GM18909 (cell line): ENCODE measurements around the gene EMSY.

ENCODE experiments used
- ATAC-seq: cut with Tn5 transposase; IDR thresholded peaks from one replicate; pipeline ENCODE4 v1.9.1; 2021; ENCODE audit warnings: mild to moderate bottlenecking; ENCODE audit not compliant: unreplicated experiment, poor library complexity

The EMSY gene

DNA sequence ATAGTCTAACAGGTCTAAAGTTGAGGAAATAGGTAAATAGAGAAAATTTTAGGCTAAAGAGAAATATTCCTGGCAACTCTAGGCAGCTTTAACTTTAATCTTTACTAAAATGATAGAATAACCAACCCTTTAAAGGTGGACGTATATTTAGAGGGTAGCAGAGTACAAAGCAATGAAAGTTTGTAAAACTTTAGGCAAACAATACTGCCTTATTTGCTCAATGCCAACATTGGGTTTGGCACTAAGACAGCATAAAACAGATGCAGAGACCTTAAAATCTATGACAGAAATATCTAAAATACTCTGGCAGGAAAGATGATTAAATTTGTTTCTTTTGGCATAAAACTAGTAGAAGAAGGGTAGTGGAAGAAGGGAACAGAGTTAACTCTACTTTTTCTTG, 70.7 kb downstream of the EMSY start:
- ATAC-seq = no peak

DNA sequence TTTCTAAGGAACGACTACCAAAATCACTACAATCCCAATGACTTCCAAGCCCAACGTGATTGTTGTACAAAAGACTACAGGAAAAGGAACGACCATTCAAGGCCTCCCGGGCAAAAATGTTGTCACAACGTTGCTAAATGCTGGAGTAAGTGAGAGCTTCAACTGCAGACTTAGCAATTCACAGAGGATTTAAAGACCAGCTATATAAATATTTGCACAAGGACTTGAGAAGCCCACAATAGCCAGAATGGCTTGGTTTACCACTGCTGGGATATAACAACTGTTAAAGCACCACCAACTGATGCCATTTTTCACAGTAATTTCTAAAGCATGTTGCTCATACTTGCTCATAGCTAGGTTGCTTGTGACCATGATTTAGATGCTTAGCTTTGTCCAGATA, 78.3 kb downstream of the EMSY start:
- no peak for ATAC-seq

DNA sequence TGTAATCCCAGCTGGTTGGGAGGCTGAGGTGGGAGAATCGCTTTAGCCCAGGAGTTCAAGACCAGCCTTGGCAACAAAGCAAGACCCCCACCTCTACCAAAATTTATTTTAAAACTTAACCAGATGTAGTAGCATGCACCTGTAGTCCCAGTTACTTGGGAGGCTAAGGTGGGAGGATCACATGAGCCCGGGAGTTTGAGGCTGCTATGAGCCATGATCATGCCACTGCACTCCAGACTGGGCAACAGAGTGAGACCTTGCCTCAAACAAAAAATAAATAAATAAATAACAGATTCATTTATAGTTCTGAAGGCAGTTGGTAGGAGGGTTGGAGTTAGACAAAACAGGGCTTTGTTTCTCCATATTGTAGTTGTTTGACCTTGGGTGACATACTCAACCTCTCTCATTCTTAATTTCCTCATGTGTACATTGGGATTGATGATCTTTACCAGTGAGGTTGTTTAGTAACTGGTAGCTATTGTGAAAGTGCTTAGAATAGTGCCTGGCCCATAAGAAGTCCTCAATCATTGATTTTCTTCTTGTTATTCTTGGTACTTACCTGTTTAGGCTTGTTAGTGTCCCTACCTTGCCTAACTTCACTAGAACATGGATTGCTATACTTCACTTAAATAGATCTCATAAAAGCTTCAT, 79.1 kb downstream of the EMSY start:
- ATAC-seq = no peak

DNA sequence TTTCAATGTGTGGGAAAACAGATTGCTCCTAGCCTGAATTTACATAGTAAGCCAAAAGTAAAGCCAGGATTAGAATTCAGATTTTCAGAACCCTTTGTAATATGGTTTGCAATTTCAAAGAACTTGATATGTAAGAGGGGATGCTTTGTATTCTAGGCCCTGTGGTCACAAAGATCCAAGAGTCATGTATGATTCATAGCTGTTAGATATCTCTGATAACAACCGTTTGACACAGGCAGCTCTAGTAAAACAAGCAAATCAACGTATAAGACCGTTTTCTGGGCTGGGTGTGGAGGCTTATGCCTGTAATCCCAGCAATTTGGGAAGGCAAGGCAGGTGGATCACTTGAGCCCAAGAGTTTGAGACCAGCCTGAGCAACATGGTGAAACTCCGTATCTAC, 79.6 kb downstream of the EMSY start:
- ATAC-seq = no peak

DNA sequence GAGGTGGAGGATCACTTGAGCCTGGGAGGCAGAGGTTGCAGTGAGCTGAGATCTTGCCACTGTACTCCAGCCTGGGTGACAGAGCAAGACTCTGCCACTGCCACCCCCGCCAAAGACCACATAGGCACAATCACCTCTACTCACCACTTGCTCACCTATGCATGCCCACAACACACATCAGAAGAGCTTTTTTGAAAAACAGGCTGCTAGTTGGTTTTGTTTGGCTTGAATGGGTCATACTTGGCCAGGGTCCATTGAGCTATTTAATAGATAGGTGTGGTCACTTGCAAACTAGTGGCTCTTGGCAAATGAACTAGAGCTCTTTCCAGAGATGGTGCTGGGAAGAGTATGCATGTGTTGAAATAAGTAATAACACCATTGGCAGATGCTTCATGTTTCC, 80.1 kb downstream of the EMSY start:
- no peak for ATAC-seq

DNA sequence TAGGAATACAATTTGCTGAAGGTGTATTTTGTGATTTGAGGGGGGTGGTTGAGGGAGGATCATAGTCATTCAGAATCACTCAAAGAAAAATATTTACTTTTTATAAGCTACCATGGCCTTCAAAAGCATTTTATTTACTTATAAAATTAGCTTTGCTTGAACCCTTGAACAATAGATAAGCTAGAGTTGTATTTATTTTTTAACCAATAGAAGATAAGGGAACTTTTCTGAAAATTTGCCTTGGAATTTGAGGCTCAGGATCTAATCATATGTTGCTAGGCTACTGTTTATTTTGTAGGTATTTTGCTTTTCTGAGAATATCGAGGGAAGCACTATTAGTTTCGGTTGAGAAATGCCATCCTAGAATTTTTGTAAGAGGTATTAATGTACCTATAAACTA, 82.1 kb downstream of the EMSY start:
- ATAC-seq = no peak

DNA sequence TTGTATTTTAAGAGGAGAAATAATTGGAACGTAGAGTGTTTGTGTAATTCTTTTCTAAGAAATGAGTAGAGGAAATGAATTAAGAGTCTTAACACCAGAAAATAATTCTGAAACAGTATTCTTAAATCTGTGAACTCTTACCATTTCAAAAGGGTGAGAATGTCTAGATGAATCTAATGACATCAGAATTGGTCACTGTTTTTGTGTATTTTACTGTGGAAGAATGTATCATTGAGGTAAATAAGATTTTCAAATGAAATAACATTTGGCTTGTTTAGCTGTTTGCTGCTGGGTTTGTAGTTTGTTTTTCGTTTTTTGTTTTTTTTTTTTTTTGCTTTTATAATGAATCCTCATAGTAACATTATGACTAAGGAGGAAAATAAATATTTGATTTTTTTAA, 97.6 kb downstream of the EMSY start:
- ATAC-seq = no peak

DNA sequence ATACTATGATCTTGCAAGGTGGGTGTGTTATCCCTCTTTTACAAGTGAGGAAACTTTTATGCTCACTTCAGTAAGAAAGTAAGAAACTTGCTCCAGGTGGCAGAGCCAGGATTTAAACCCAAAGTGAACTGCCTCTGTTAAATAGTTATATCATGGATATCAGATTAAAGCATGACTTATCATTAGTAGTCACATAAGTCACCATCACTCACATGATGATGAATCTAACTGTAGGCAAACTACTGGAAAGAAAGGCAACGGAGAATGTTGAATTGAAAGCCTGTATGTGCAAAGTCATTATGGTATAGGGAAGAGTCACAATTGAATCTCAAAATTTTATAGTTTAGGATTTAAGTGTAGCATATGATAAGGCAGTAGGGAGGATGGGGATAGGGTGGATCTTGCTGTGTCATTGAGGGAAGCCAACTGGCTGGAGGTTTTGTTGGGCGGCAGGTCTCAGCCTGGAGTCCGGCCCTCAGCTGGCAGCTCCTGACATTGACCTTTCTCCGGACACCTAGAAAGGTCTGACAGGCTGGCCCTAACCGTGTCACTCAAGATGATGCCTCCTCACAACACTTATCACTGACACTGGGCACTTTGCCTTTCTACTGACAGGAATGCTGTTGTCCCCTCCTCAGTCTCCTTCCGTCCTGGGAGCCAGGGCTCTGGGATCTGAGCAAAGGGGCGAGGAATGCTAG, 98.3 kb downstream of the EMSY start:
- no peak for ATAC-seq

DNA sequence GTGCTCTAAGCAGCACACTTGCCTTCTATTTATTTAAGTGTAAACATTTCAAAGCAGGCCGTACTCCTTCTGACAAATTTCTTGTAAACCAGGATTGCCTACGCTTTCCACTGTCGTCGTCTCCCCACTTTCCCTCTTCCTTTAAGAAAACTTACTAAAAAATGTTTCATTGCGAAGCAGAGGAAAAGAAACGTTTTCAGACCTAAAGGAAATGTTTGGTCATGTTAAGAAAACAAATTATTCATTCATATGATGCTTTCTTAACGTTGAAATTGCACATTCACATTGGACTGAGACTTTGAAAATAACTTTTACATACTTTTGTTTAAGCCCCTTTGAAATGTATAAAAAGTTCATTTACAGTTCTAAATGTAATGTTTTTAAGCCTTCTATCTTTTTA, 106.0 kb downstream of the EMSY start:
- ATAC-seq = no peak

DNA sequence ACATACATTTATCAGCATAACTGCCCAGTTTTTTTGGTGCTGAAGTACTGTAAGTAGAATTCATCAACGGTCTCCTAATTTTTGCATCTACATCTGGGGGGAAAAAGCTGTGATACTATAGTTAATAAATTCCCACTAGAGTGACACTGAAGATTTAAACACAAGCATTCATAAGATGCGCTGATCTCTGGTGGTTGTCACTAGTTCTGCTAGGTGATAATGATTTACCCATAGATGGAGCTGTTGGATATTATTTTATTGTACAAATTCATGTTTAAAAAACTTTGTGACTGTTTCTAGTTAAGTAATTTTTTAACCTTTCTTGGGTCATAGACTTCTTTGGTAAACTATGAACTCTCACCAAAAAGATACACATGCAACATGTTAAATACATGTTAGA, 106.6 kb downstream of the EMSY start:
- no peak for ATAC-seq

DNA sequence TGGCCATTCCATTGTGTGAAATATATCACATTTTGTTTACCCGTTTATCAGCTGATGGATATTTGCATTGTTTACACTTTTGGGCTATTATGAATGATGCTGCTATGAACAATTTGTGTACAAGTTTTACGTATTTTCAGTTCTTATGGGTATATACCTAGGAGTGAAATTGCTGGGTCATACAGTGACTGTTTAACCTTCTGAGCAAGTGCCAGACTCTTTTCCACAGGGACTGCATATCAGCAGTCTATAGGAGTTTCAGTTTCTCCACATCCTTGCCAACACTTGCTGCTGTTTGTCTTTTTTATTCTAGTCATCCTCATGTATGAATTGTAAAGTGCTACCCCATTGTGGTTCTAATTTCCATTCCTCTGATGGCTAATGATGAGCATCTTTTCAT, 108.2 kb downstream of the EMSY start:
- ATAC-seq = no peak

DNA sequence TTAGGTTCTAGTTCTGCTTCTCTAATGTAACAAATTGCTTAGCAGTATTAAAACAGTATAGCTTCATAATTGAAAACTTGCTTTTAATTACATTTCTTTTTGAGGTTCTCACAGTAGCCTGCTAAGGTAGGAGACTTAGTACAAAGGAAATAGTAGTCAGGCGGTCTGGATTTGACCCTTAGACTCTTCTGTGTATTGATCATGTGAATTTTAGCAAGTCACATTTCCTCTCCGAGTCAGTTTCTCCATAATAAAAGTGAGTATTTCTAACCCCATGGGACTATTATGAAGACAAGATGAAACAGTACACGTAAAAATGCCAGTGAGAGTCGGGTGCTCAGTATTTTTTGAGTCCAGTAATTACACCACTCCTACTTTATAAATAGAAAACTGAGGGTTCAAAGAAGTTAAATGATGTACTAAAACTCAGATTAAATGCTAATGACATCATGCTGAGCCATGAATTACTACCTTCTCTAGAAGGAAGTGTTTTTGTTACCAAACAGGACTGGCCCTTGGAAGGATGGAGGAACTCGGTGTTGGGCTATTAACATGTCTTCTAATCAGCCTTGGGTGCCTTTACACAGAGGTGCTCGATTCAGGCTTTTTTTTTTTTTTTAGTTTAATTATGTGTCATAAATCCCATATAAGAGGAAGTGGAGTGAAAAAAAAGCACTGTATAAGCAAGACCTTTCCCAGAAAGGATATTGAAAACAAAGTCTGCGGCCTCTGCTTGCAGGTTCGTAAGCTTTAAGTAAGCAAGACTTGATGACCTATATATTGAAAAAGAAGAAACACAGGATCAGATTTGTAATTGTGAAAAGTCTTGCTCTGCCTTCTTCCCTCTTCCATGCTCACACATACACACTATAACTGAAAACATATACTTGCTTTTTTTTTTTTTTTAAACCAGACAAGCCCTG, 109.0 kb downstream of the EMSY start:
- no peak for ATAC-seq

DNA sequence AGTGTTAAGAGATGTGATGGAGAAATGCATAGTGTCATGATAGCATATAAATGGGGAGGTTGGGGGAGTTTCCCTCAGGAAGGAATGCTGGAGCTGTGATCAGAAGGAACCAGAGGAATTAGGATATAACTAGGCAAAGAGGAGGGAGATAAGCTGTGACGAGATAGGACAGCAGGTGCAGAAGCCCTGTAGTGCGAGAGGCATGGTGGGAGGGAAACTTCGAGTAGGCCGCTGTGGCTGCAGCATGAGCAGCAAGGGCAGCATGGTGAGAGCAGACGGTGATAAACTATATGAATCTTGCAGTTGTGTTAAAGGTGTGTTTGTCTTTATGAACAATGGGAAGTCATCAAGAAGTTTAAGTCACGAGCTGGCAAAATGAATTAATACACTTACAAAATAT, 109.9 kb downstream of the EMSY start:
- ATAC-seq = no peak

DNA sequence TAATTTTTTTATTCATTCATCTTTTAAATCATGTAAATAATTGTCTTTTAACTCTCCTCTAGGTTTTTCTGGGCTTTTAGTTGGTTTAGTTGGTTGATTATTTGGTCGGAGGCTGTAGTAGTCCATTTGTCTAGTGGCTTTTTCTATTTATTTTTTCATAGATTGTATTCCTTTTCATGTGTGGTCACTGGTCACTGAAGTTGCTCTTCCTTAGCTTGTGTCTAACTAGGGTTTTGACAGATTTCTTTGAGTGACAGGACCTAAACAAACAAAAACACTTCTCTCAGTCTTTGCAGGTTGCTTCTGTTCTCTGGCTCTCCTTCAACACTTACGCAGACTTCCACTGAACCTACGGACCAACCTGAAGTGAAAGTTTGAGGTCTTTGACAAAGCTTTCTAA, 112.6 kb downstream of the EMSY start:
- ATAC-seq = no peak

DNA sequence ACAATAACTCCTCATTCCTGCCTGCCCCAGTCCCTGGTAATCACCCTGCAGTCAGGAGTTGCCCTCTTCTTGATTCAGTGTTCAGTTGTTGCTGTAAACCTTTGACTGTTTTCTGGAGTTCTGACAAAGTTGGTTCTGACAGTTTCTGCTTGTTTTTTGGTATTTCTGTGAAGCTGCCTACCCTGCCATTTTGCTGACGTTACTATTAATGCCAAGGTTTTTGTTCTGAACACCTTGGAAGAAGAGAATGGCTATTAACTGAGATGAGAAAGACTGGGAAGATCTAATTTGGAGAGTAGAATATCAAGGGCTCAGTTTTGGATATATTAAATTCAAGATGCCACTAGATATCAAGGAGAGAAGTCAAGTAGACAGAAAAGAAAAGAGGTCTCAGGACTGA, 113.7 kb downstream of the EMSY start:
- no peak for ATAC-seq

DNA sequence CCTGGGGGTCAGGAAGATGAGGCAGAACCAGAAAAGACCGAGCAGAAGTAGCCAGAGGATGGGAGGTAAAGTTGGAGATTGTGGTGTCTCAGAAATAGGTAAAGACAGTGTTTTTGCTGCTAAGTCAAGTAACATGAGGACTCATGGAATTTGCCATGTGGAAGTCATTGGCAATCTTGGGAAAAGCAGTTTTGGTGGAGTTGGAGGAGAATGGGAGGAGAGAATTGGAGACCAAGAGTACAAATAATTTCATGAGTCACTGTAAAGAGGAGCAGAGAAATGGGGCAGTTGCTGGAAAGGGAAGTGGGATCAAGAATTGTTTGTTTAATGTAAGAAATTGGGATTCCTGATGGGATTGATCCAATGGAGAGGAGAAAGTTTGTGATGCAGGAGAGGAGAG, 114.1 kb downstream of the EMSY start:
- no peak for ATAC-seq

DNA sequence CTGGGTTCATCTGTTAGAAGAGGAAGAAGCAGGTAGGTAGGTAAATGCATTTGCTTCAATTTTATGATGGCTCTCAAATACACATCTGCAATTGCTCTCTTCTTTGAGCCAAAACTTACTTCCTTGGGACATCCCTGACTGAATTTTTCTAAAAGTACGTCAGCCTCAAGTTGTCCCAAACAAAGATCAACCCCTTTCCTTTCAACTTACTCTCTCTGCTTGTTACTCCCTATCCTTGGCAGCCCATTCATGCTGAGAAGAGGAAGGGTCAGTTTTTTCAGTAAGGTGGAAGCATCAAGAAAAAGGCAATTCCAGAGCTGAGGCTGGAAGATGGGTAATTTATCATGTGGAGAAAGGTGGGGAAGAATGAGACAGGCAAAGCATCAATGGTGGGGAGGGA, 114.5 kb downstream of the EMSY start:
- no peak for ATAC-seq

DNA sequence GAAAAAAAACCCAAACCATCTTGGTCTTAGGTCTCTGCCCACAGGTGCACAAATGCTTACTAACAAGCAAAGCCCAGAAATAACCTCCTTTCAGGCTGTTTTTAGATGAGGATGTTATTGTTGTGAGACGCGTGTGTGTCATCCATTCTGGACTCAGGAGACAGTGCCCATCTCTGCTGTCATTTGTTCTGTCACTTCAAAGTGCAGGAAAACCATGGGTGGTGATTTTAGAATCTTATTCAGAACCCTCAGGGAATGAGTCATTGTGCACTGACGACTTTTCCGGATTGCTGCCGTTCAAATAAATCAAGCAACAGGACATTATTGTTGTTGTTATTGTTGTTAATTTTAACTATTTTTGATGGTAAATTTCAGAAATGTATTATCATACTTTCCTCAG, 115.4 kb downstream of the EMSY start:
- no peak for ATAC-seq

DNA sequence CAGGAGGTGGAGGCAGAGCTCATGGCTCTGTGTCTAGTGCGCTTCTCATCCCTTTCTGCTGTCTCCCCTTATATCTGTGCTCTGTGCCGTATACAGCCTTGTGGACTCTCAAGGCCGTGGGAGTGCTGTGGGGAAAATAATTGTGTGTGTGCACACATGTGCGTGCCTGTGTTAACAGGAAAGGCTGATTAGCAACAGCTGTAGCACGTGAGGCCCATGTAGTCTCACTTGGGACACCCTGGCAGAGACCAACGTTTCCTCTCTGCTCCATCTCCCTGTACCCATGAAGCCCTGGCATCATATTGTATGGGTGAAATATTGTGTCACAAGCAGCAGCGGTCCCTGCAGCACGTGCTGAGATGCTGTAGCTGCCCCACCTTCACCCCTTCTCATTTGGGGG, 116.4 kb downstream of the EMSY start:
- ATAC-seq = no peak

DNA sequence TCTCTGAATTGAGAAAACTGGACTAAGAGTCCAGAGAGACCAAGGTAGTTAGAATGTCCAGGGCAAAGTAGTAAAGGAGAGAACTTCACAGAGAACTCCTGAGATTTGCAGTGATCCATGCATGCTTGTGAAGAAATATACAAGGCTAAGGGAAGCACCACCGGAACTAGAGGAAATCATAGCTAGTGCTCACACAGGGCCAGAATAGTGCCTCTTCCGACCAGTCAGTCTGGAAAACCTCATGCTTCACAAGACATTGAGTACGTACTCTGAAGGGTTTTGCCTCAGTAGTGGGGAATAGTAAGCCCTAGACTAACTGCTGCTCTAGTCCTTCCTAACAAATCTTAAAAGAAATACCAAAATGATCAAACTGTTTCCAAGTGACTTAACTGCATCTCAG, 117.7 kb downstream of the EMSY start:
- no peak for ATAC-seq

DNA sequence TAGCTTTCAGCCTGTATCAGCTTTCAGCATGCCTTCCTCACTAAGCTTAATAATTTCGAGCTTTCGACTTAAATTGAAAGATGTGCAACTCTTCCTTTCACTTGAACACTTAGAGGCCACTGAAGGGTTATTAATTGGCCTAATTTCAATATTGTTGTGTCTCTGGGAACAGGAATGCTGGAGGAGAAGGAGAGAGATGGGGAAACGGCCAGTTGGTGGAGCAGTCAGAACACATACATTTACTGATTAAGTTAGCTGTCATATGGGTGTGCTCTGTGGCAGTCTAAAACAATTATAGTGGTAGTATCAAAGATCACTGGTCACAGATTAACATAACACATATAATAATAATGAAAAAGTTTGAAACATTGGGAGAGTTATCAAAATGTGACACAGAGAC, 119.5 kb downstream of the EMSY start:
- no peak for ATAC-seq
